Uterus (tissue), 2 donors: Measurements from ENCODE around the gene EFCAB12.

ENCODE experiments used
- POLR2A ChIP-seq, 2 donors: fragments of 450-650 bp; IDR thresholded peaks; one replicate each; pipeline ENCODE4 v1.6.1; 2016; ENCODE audit warnings: antibody characterized with exemption in 2 of 2, mild to moderate bottlenecking in 1 of 2, moderate library complexity in 1 of 2
- TF ChIP-seq, protein P1 (sequence below), 4 experiments: fragments of 200-600 bp in 2 of 4; fragments of 450-650 bp in 2 of 4; sonication (generic) in 2 of 4; IDR thresholded peaks; one replicate each; pipeline ENCODE4 v1.5.1; 2016 to 2019; ENCODE audit warnings: antibody characterized with exemption in 4 of 4, mild to moderate bottlenecking in 2 of 4, moderate library complexity in 1 of 4

DNA sequence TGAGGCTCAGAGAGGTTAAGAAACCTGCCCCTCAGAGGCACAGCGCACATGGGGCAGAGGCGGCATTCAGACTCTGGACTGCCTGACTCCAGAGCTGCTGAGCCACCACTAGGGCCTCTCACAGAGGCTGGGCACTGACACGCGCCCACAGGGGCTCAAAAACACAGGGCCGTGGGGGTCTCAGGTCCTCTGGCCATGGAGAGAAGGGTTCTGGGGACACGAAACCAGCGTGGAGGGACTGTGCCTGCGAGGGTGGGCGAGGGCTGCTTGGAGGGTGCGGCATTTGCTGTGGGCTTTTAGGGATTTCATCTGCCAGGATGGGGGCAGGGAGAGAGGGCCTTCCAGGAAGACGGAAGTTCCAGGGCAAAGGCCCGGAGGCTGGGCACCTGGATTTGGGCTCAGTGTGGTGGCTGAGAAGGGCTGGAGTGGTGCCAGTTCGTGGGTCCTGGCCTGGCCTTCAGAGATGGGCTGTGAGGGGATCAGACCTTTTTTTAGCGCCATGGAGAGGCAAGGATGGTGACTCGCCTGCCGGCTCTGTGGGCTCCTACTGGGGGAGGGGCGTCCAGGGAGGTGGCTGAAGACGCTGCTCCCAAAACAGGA lies 69.6 kb downstream of the EFCAB12 start:
- TF ChIP-seq, protein P1, sequence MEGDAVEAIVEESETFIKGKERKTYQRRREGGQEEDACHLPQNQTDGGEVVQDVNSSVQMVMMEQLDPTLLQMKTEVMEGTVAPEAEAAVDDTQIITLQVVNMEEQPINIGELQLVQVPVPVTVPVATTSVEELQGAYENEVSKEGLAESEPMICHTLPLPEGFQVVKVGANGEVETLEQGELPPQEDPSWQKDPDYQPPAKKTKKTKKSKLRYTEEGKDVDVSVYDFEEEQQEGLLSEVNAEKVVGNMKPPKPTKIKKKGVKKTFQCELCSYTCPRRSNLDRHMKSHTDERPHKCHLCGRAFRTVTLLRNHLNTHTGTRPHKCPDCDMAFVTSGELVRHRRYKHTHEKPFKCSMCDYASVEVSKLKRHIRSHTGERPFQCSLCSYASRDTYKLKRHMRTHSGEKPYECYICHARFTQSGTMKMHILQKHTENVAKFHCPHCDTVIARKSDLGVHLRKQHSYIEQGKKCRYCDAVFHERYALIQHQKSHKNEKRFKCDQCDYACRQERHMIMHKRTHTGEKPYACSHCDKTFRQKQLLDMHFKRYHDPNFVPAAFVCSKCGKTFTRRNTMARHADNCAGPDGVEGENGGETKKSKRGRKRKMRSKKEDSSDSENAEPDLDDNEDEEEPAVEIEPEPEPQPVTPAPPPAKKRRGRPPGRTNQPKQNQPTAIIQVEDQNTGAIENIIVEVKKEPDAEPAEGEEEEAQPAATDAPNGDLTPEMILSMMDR (IDR thresholded peaks at IDR 0.05): no peak
- TF ChIP-seq POLR2A (IDR thresholded peaks at IDR 0.05): no peak
